Measurements from ENCODE around the gene GHSR.

The GHSR gene

GRCh38 chr3:172437713-172438112, 10.5 kb downstream of the GHSR start:
- Histone ChIP-seq H3K27me3 (ENCODE audit: insufficient read depth, insufficient read length) (no peaks in the 10 kb centered on the region), H3K4me3 (ENCODE audit: insufficient read length, low read depth) (no peak overlapping the region), H3K4me1 (ENCODE audit: insufficient read depth, insufficient read length) (no peaks in the 10 kb centered on the region), H3K36me3 (ENCODE audit: insufficient read depth, insufficient read length, low read length) (no peaks in the 10 kb centered on the region), H3K9me3 (ENCODE audit: insufficient read depth, low read length) (peaks cover 11% of the 10 kb centered on the region; the same call in 1 of the 2 replicates), H3K9ac (ENCODE audit: insufficient read length, low read depth) (no peak overlapping the region)
- TF ChIP-seq SUZ12 (IDR thresholded peaks at IDR 0.05; ENCODE audit: extremely low read depth, insufficient read depth, insufficient read length) (no peak), YY1 (IDR thresholded peaks at IDR 0.05; ENCODE audit: insufficient read depth, insufficient read length) (no peak), ZNF274 (IDR thresholded peaks at IDR 0.05; ENCODE audit: low read depth, low read length) (no peak)
- DNase-seq (ENCODE audit: low read depth, low spot score): no peak

DNA sequence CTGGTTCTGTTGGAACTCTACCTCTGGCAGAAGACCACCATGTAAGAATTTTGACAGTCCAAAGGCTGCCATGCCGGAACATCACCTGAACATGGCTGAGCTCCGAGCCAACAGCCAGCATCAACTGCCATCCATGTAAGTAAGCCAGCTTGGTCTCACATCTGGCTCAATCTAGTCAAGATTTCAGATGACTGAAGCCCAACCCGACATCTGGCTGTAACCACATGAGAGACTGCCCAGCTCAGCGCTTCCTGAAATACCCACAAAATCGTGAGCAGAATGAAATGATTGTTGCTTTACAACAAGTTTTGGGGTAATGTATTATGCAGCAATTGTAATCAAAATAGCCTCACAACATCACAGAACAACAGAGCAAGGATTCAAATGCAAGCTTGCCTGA, 32.9 kb downstream of the GHSR start:
- Histone ChIP-seq H3K4me1 (ENCODE audit: insufficient read depth, insufficient read length) (no peaks in the 10 kb centered on the region), H3K27me3 (ENCODE audit: insufficient read depth, insufficient read length) (no peaks in the 10 kb centered on the region), H3K9ac (ENCODE audit: insufficient read length, low read depth) (no peak overlapping the region), H3K9me3 (ENCODE audit: insufficient read depth, low read length) (no peaks in the 10 kb centered on the region), H3K36me3 (ENCODE audit: insufficient read depth, insufficient read length, low read length) (no peaks in the 10 kb centered on the region), H3K4me3 (ENCODE audit: insufficient read length, low read depth) (no peak overlapping the region)
- no peak for DNase-seq (ENCODE audit: low read depth, low spot score)
- TF ChIP-seq YY1 (IDR thresholded peaks at IDR 0.05; ENCODE audit: insufficient read depth, insufficient read length) (no peak), ZNF274 (IDR thresholded peaks at IDR 0.05; ENCODE audit: low read depth, low read length) (no peak), SUZ12 (IDR thresholded peaks at IDR 0.05; ENCODE audit: extremely low read depth, insufficient read depth, insufficient read length) (no peak)

DNA sequence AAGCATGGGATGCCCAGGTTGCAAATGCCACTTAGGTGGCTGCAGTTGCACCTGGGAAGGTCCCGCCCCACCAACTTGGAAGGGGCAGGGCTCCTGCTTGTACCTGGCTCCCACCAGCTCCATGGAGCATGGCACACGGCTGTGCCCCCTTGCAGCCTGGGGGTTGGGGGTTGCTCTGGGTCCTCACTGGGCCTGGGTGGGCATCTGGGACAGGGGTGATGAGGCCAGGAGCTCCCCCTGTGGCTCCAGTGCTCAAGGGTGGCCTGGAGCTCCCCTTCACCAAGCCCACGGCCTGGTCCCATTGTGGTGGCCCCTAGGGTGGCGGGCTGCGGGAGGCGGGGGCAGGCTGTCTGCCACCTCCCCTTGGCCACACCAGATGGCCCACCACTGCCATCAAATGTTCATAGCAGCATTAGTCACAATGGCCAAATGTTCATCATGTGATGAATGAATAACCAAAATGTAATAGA, 36.7 kb downstream of the GHSR start:
- no peak for DNase-seq (ENCODE audit: low read depth, low spot score)
- no peaks in the 10 kb centered on the region for H3K4me1 ChIP-seq (ENCODE audit: insufficient read depth, insufficient read length)
- no peak overlapping the region for H3K4me3 ChIP-seq (ENCODE audit: insufficient read length, low read depth)
- H3K9ac ChIP-seq (ENCODE audit: insufficient read length, low read depth): no peak overlapping the region
- no peaks in the 10 kb centered on the region for H3K36me3 ChIP-seq (ENCODE audit: insufficient read depth, insufficient read length, low read length)
- TF ChIP-seq SUZ12 (IDR thresholded peaks at IDR 0.05; ENCODE audit: extremely low read depth, insufficient read depth, insufficient read length) (no peak), ZNF274 (IDR thresholded peaks at IDR 0.05; ENCODE audit: low read depth, low read length) (no peak), YY1 (IDR thresholded peaks at IDR 0.05; ENCODE audit: insufficient read depth, insufficient read length) (no peak)
- H3K27me3 ChIP-seq (ENCODE audit: insufficient read depth, insufficient read length): no peaks in the 10 kb centered on the region
- H3K9me3 ChIP-seq (ENCODE audit: insufficient read depth, low read length): no peaks in the 10 kb centered on the region

DNA sequence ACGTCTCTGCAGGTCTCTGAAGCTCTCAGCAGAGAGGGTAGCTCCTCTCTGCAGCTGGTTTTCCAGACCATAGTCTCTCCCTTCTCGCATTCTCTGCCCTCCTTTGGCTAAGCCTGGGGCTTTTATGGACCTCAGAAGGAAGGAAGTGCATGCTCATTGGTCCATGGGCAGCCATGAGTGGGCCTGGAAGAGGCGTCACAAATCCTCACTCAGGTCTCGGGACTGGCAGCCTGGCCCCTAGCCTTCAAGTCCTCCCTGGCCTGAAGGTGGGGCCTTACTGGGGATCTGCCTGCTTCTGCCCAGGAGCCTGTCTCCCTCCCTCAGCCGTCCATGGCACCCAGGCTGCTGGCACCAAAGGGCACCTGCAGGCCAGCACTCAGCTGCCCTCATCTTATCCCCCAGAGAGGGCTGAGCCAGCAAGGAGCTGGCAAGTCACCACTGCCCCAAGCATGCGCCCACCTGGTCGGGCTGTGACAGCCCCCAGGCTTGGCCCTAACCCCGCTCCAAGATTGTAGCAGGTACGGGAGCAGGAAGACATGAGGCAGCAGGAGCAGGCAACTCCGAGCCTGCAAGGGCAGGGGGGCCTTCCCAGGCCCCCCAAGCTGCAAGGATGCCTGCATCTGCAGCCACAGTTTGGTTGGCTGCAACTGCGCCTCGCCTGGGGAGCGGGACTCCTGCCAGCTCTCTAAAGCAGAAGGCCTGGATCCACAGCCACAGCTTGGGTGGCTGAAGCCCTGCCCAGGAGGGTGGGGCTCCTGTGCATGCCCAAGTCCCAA, 37.4 kb downstream of the GHSR start:
- Histone ChIP-seq H3K9ac (ENCODE audit: insufficient read length, low read depth) (no peak overlapping the region), H3K4me3 (ENCODE audit: insufficient read length, low read depth) (no peak overlapping the region), H3K9me3 (ENCODE audit: insufficient read depth, low read length) (no peaks in the 10 kb centered on the region), H3K4me1 (ENCODE audit: insufficient read depth, insufficient read length) (no peaks in the 10 kb centered on the region), H3K36me3 (ENCODE audit: insufficient read depth, insufficient read length, low read length) (no peaks in the 10 kb centered on the region), H3K27me3 (ENCODE audit: insufficient read depth, insufficient read length) (no peaks in the 10 kb centered on the region)
- no peak for DNase-seq (ENCODE audit: low read depth, low spot score)
- TF ChIP-seq SUZ12 (IDR thresholded peaks at IDR 0.05; ENCODE audit: extremely low read depth, insufficient read depth, insufficient read length) (no peak), YY1 (IDR thresholded peaks at IDR 0.05; ENCODE audit: insufficient read depth, insufficient read length) (no peak), ZNF274 (IDR thresholded peaks at IDR 0.05; ENCODE audit: low read depth, low read length) (no peak)

DNA sequence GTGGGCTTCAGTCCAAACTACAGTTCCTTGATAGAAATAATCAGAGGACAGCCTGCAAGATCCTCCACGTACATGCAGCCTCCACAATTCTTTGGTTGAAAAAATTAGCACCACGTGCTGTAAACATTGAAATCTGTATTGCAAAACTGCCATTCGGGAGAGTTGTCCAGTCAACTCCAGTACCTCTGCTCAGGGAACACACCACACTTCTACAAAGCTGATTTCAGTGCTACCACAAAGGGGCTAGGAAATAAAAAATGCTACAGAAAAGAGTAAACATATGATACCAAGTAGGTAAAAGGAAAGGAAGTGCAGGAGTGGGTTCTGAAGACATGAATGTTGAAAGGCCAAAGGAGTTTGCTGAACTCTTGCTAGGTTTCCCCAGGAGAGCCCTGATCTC, 40.4 kb downstream of the GHSR start:
- no peaks in the 10 kb centered on the region for H3K9me3 ChIP-seq (ENCODE audit: insufficient read depth, low read length)
- no peaks in the 10 kb centered on the region for H3K4me1 ChIP-seq (ENCODE audit: insufficient read depth, insufficient read length)
- no peaks in the 10 kb centered on the region for H3K27me3 ChIP-seq (ENCODE audit: insufficient read depth, insufficient read length)
- no peak overlapping the region for H3K4me3 ChIP-seq (ENCODE audit: insufficient read length, low read depth)
- no peak overlapping the region for H3K9ac ChIP-seq (ENCODE audit: insufficient read length, low read depth)
- TF ChIP-seq YY1 (IDR thresholded peaks at IDR 0.05; ENCODE audit: insufficient read depth, insufficient read length) (no peak), SUZ12 (IDR thresholded peaks at IDR 0.05; ENCODE audit: extremely low read depth, insufficient read depth, insufficient read length) (no peak), ZNF274 (IDR thresholded peaks at IDR 0.05; ENCODE audit: low read depth, low read length) (no peak)
- H3K36me3 ChIP-seq (ENCODE audit: insufficient read depth, insufficient read length, low read length): no peaks in the 10 kb centered on the region
- no peak for DNase-seq (ENCODE audit: low read depth, low spot score)

DNA sequence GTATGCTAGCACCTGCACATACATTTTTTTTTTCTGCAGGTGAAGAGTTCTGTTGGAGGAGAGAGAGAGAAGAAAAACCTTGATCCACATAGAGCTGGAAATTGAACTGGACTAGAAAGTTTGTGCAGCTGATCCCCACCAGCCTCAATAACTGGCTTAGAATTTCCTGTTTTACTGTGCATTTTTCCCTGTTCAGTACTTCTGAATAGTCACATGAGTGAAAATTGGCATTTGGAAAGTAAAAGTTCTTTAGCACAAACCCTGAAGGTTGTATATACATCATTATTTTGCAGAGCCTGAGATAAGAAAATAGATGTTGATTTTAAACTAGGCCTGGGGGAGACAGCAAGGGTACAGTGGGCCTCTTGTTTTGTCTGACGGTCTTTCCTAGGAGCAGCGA, 42.3 kb downstream of the GHSR start:
- Histone ChIP-seq H3K9ac (ENCODE audit: insufficient read length, low read depth) (no peak overlapping the region), H3K4me1 (ENCODE audit: insufficient read depth, insufficient read length) (no peaks in the 10 kb centered on the region), H3K4me3 (ENCODE audit: insufficient read length, low read depth) (no peak overlapping the region), H3K27me3 (ENCODE audit: insufficient read depth, insufficient read length) (no peaks in the 10 kb centered on the region), H3K9me3 (ENCODE audit: insufficient read depth, low read length) (no peaks in the 10 kb centered on the region), H3K36me3 (ENCODE audit: insufficient read depth, insufficient read length, low read length) (peaks cover 5% of the 10 kb centered on the region)
- DNase-seq (ENCODE audit: low read depth, low spot score): no peak
- no peak for TF ChIP-seq YY1 (IDR thresholded peaks at IDR 0.05; ENCODE audit: insufficient read depth, insufficient read length)
- no peak for TF ChIP-seq ZNF274 (IDR thresholded peaks at IDR 0.05; ENCODE audit: low read depth, low read length)
- no peak for TF ChIP-seq SUZ12 (IDR thresholded peaks at IDR 0.05; ENCODE audit: extremely low read depth, insufficient read depth, insufficient read length)

GRCh38 chr3:172404237-172404962, 43.9 kb downstream of the GHSR start:
- Histone ChIP-seq H3K4me3 (ENCODE audit: insufficient read length, low read depth) (no peak overlapping the region), H3K9me3 (ENCODE audit: insufficient read depth, low read length) (no peaks in the 10 kb centered on the region), H3K4me1 (ENCODE audit: insufficient read depth, insufficient read length) (no peaks in the 10 kb centered on the region), H3K9ac (ENCODE audit: insufficient read length, low read depth) (no peak overlapping the region), H3K27me3 (ENCODE audit: insufficient read depth, insufficient read length) (no peaks in the 10 kb centered on the region), H3K36me3 (ENCODE audit: insufficient read depth, insufficient read length, low read length) (peaks cover 5% of the 10 kb centered on the region)
- TF ChIP-seq ZNF274 (IDR thresholded peaks at IDR 0.05; ENCODE audit: low read depth, low read length) (no peak), YY1 (IDR thresholded peaks at IDR 0.05; ENCODE audit: insufficient read depth, insufficient read length) (no peak), SUZ12 (IDR thresholded peaks at IDR 0.05; ENCODE audit: extremely low read depth, insufficient read depth, insufficient read length) (no peak)
- DNase-seq (ENCODE audit: low read depth, low spot score): no peak
